Measurements from ENCODE around the gene MTUS2.

Gene MTUS2

GRCh38 chr13:29508130-29508875 lies 688.2 kb downstream of the MTUS2 start:
- peak; percentile 81 for DNase-seq (ENCODE audit: low read depth)

- no peak for DNase-seq (ENCODE audit: low read depth)
Observed at GRCh38 chr13:29508876-29509252, 688.7 kb downstream of the MTUS2 start.

DNA sequence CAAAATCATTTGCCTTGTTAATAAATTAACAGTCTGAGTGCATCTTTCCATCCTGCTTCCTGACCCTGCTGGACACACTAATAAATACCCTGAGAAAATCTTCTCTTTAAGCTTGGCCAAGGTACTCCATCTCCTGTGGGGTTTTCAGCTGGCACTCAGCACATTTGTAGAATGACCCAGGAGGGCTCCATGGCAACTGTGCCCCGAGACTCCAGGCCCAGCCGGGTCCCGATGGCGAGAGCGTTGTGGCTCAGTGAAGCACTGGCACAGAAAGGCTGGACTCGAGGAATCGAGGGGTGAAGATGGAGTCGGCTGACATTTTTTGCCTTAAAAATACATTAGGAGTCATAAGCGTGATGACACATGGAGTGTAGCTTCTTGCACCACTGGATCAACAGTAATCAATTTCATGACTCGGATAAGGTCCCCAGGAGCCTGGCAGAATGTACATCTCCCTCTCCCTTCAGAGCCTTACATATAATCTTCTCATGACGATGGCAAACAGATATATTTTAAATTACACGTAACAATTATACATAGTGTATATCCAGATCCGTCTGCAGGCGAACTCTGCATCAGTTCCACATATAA lies 690.0 kb downstream of the MTUS2 start:
- peak; percentile 66 for DNase-seq (ENCODE audit: low read depth)

DNA sequence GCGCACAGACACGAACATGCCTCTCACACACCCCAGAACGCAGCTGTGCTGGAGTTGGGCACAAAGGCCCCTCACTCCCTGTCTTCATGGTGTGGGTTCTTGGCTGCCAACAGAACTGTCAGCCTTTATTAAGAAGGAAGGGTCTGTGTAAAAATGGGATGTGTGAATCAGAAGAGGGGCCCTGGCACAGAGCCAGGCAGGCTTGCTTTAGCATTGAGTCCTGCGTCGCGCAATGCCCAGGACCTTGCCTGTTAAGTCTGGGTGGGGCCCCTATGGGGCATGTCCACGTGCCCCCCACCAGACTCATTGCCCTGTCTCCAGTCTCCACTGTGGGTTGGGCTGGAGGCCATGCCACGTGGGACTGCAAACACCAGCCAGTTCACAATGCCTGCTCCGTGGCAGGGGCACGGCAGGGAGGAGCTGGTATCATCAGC lies 690.5 kb downstream of the MTUS2 start:
- DNase-seq (ENCODE audit: low read depth), result no peak

- no peak for DNase-seq (ENCODE audit: low read depth)
Observed at GRCh38 chr13:29511106-29511796, 691.1 kb downstream of the MTUS2 start.

GRCh38 chr13:29511980-29512379 lies 691.8 kb downstream of the MTUS2 start:
- DNase-seq (ENCODE audit: low read depth), result no peak

- peak; percentile 63 for DNase-seq (ENCODE audit: low read depth)
Observed at GRCh38 chr13:29513002-29513980, 693.2 kb downstream of the MTUS2 start.

- DNase-seq (ENCODE audit: low read depth), result no peak
Observed at GRCh38 chr13:29513981-29514719, 694.0 kb downstream of the MTUS2 start.

DNA sequence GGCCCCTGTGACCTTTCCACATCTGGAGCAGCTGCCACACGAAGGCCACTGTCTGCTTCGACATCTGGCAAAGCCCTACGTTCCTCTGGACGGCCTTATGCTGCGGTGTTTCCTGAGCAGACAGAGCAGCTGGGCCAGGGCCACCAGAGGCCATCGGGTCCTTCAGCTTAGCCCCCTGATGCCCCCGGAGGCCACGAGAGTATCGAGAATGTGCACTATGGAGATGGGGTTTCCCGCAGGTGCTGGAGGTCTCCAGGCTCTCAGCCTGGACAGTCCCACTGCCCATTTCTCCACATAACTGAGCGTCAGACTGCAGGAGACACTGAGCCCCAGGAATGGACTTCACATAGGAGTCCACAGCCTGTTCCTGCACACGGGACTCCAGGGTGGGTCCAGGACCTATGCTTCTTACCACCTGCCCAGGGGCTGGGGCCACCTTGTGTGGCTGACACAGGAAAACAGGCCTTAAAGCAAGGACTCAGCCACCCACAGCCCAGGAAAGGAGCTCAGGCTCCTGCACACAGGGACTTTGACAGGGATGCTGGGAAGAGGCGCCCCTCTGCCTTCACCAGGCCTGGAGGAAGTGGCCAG lies 694.7 kb downstream of the MTUS2 start:
- no peak for DNase-seq (ENCODE audit: low read depth)

- DNase-seq (ENCODE audit: low read depth), result peak; percentile 63
Observed at GRCh38 chr13:29515372-29515771, 695.2 kb downstream of the MTUS2 start.

- DNase-seq (ENCODE audit: low read depth), result no peak
Observed at GRCh38 chr13:29516012-29516411, 695.9 kb downstream of the MTUS2 start.

GRCh38 chr13:29516880-29517279 lies 696.7 kb downstream of the MTUS2 start:
- no peak for DNase-seq (ENCODE audit: low read depth)

DNA sequence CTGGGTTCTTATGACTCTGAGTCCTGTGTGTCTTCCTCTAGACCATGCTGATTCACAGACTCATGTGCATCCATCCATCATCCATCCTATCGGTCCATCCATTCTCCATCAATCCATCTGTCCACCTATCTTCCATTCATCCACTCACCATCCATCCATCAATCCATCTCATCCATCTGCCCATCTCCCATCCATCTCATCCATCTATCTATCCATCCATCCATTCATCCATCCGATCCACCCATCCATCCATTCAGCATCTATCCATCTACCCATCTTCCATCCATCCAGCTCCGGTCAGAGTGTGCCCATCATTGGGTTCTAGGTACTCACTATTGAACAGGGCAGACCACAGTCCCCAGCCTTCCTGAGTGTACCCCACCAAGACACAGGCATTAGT lies 699.8 kb downstream of the MTUS2 start:
- no peak for DNase-seq (ENCODE audit: low read depth)

GRCh38 chr13:29520671-29521070 lies 700.5 kb downstream of the MTUS2 start:
- peak; percentile 83 for DNase-seq (ENCODE audit: low read depth)

- DNase-seq (ENCODE audit: low read depth), result no peak
Observed at GRCh38 chr13:29521336-29521735, 701.2 kb downstream of the MTUS2 start.

GRCh38 chr13:29522044-29522685 lies 702.0 kb downstream of the MTUS2 start:
- peak; percentile 98 for DNase-seq (ENCODE audit: low read depth)

DNA sequence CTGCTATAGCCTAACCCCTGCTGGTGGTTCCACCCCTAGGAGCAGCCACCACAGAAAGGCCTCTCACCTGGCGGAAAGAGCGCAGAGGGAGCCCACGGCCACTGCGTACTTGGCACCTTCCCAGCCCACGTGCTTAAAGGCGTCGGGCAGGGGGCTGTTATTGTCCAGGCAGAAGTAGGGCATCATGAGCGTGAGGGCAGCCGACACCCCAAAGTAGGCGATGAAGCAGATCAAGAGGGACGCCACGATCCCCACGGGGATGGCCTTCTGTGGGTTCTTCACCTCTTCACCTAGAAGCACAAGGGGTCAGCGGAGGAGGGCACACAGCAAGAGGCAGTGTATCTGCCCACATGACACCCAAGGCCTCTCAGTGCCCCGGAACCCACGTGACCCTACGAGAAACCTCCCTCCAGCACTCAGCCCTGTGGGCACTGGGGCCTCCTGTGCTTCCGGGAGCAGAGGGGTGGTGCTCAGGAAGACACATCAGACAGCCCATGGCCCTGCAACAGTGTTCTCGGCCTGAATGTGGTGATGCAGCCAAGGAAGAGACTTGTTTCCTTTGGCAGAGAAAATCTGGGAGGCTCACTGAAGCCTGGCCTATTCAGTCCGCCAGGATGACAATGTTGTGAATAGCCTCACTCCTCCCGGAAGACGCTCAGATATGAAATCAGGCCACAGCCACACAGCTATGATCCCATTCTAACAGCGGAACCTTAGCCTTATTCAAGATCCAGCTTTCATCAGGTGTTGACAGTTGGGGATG lies 703.2 kb downstream of the MTUS2 start:
- no peak for DNase-seq (ENCODE audit: low read depth)

DNA sequence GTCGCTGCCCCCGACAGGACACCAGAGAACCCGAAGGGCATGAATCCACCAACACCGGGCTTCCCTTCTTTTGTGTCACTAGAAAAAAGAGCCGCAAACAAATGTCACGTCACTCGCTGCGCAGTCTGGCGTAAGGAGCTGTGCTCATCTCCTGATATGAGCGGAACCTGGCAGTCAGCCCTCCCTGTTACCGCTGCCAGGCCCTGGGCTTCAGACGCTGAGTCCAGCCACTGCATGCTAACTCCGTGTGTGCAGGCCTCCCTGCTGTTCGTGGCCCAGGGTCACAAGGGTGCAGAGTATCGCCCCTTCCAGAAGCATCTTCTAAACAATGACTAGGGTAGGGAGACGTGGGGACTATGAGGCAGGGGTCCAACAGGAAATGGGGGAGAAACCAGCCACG lies 704.0 kb downstream of the MTUS2 start:
- DNase-seq (ENCODE audit: low read depth), result no peak

DNA sequence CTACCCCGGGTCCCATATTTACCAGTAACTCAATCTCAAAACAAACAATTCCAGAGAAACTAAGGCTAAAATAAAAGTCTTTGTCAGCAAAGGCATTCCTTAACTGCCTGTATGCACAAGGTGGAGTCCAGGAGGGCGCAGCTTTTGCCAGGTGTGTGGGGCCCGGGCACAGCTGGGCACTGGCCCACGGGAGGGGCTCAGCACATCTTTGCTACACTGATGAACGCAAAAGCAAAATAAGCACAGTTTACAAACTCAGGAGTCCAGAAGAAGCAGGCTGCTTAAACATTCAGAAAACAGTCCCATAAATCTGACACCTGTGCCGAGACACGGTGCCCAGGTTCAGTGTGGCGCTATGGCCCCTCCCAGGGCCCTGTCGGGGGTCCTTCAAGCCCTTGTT lies 704.5 kb downstream of the MTUS2 start:
- no peak for DNase-seq (ENCODE audit: low read depth)

GRCh38 chr13:29525757-29526156 lies 705.6 kb downstream of the MTUS2 start:
- DNase-seq (ENCODE audit: low read depth), result no peak

Data from ELR (cell line).